NOMO-1 treated with dmso at 0.1 percent for 144 hours (cell line): Measurements from ENCODE around the gene MYLK.

Source experiments
- DNase-seq: peaks from one replicate; lab custom pipeline; 2025; ENCODE audit not compliant: unreplicated experiment; lab: John Stamatoyannopoulos, UW

Gene MYLK

GRCh38 chr3:123778525-123778924 lies 105.6 kb downstream of the MYLK start:
- DNase-seq: no peak

DNA sequence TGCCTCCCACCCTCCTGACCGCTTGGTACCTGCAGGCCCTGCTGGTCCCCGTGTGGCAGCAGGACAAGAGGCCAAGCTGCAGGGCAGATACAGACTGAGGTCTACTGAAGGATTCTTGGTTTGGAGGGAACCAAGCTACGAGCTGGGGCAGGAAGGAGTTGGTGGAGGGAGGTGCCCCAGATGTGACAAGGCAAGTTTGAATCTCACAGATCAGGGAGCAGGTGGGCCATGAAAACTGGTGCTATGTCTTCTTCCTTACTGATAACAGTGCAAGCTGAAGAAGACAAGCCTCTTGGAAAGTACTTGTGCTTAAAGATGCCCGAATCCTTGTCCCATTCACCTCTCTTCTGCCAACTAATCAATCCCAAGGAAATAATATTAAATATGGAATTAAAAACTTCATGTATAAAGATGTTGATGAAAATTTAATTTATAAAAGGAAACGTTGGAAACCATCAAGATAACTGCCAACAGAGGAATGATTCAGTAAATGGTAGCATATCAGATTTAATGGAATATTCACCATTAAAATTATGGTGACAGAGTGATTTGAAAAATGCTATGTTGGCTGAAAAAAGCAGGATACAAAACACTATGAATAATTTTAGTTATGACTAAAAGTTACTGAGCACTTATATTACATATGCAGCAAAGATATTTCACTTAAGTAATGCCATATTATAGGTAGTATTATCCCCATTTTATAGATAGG lies 107.9 kb downstream of the MYLK start:
- no peak for DNase-seq

GRCh38 chr3:123774474-123774873 lies 109.7 kb downstream of the MYLK start:
- DNase-seq: no peak

DNA sequence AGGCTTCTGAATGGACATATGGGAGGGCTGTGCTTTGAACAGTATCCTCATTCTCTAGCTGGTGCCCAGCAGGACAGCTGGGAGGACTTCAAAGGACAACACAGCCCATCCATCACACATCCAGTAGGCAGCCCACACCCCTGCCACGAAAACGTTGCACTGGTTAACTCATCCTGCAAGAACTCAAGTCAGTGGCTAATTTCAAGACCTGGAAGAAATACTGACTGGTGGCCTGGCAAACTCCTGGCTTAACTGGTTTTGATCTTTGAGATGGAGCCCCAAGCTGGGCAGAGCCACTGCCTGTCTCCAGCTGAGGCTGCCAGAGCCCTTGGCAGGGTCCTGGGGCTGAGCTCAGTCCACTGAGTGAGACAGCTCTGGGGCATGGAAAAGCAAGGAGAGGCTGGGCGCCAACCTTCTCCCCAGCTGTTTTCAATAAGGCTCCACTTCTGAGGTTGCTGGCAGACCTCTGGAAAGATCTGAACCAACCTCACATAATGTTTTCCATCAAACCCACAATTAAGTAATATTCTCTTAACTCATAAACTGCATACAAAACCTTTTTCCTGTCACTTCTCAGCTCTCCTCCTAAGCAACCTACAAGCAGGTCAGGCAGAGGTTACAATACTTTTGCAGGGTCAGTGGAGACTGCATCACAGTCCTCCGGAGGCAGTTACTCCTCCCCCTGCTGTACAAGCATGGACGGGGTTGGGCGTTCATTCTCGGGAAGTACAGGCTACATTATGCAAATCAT lies 110.3 kb downstream of the MYLK start:
- DNase-seq: no peak

DNA sequence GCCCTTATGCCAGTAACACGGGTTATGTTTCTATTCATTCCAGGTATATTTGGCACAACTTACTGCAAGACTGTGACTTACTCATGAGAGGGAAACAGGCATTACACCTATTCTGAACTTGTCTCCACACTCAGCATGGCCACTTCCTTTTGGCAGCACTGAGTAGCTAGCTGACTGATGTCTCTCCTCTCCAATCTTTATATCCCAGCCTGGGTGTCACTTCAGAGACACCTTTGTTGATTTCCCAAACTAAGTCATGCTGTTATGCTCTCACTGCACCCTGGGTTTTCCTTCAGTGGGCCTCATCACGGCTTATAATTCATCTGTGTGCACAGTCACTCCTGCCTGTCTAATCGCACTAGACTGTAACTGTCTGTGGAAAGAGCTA lies 114.8 kb downstream of the MYLK start:
- DNase-seq: no peak

DNA sequence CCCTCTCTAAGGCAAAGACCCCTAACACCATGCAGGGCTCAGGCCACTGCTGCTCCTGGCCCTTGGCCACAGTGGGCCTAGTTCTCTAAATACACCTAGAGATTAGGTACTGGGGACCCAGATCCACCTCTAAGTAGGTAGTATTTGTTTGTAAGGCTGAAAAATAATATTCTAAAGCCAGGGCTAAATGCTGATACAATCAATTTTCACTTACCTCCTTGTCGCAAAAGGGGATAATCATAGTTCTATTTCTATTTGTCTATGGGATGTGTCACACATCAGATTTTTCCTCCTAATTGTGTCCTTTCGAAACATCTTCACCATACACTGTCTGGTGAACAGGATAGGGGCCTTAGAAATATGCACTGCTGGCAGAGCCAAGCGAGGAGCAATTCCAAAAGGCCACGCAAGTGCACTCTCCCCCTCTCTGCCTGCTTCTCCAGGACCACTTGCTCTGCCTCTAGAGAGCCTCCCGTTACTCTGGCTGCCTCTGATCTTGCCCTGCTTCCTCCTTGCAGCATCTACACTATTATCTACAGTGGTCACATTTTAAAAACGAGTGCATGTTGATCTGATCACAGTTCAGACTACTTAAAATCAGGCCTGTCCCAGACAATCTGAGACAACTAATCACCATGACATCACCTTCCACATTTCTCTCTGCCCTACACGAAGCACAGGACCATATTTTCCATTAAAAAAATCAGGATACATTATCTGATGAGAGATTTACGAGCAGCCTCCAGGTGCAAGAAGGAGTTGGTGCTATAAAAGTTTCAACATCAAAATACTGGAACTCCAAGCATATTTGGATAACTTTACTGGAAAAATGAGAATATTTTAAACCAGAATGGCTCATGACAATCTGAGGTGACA lies 115.4 kb downstream of the MYLK start:
- no peak for DNase-seq

GRCh38 chr3:123767564-123768292 lies 116.4 kb downstream of the MYLK start:
- DNase-seq: no peak

DNA sequence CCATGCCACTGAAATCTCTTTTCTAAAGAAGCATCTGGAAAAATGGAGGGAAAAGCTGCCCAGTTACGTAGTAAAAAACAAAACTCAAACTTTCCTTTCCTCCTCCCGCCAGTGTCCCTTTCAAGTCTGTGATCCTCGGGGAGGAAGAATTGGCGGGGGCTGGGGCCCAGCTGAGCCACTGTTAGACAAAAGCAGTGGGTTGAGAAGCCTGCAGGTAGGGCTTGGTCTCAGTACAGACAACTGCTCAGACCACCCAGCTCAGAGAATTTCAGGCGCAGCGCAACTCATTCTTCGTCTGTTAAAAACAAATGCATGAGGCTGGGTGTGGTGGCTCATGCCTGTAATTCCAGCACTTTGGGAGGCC lies 117.1 kb downstream of the MYLK start:
- no peak for DNase-seq

- no peak for DNase-seq
These were observed 117.7 kb downstream of the MYLK start for GRCh38 chr3:123766193-123767008.

GRCh38 chr3:123765475-123766128 lies 118.5 kb downstream of the MYLK start:
- DNase-seq: no peak

DNA sequence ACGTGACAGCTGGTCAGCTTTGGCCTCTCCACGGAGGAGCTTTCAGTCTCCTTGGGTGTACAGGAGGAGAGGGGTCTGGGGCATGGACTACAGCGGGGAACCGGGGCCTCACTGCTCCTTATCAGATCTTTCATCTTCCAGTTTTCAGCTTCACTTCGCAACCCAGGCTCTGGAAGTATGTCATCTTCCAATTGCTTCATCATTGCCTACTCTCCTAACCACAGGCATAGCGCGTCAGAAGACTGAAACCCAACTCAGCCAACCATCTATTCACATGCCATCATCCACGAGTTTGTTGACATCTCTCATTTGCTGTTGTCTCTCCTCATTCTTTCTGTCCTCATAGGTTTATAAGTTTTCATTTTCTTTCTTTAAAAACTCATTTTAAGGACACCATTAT lies 119.5 kb downstream of the MYLK start:
- no peak for DNase-seq

GRCh38 chr3:123762805-123763204 lies 121.3 kb downstream of the MYLK start:
- DNase-seq: no peak

DNA sequence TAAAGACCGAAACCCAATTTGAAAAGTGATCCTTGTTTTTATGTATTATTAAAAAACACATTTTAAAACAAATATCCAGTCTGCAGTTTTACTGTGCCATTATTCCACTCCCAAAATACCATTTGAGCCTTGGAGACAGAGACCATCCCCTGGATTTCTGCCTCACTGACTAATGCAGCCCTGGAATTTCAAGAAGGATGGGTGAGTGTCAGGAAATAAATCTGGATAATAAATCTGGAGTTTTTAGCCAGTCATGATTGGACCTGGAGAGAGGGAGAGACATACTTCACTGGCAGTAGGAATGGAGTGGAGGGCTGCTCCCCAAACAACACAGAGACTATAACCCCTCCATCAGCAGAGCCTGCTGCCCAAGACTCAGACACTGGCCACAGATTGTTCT lies 123.3 kb downstream of the MYLK start:
- DNase-seq: no peak

GRCh38 chr3:123759871-123760270 lies 124.3 kb downstream of the MYLK start:
- no peak for DNase-seq

GRCh38 chr3:123759311-123759710 lies 124.8 kb downstream of the MYLK start:
- DNase-seq: no peak

DNA sequence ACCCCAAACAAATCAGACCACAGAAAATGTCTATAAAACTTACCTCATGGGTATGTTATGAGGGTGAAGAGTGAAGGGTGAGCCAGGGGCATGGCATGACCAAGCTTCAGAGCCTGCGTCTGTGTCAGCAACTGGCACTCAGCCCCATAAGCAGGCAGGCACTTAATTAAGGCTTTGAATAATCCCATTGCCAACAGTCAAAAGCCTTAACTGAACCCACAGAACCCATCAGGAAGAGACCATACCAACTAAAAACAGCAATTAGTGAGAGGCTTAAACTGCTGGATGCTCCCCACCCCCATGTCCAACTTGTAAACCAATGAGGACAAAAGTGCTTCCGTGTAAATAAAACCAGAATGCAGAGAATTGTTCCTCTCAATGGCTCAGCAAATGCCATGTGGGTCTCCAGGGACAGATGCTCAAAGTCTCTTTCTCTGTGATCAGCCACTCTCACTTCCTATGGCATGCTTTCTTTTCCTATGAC lies 126.0 kb downstream of the MYLK start:
- DNase-seq: no peak

DNA sequence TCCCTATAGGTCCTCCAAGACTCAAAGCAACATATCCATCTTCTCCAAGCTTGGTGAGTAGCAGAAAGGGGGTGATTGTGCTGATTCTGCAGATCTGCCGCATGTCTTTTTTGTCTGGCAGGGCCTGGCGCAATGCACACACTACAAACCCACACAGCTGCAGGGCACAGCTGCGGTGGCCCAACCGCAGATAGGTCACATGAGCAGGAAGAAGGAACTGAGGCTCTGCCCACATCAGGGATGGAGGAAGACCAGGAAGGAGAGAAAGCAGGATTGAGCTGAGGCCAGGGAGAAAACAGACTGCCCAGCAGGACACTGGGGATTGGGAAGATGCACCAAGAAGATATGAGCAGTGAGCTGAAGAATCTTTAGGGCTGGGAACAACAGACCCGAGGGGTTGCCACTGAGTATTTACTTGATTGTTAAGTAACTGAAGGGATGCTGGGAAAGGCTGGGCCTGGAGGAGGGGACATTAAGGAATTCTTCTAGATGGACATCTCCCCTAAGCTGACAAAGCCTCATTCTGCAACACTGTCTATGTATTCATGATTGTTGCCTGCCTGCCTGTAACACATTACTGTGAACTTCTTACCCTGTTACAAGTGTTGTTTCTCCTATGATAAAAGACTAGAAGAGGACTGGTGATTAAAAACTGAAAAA lies 126.7 kb downstream of the MYLK start:
- peak; percentile 59 for DNase-seq

- no peak for DNase-seq
These were observed 128.6 kb downstream of the MYLK start for GRCh38 chr3:123755501-123755900.

DNA sequence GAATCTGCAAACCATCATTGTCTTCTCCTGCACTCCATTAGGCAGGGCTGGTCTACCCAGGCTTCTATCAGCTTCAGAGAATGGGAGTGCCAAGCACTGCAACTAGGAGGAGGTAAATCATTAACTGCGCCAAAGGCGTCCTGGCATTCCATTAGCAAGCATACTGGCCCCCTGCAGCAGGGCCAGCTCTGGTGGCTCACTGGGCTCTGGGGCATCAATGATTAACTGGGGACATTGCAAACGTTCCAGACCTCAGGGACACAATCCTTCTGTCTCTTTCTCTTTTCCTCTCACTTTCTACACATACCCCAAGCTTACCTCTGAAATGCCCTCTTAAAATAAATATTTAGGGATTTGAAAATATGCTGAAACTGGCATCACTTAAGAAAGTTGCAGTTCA lies 129.0 kb downstream of the MYLK start:
- DNase-seq: no peak
